Gastrocnemius medialis (tissue), 4 donors: Measurements from ENCODE around the gene ADAM19. TPM values are rescaled to one million over a fixed set of nuclear protein-coding genes. Genes with fewer than 3 reads are reported as not detected.
"Not testable (repeated sequence)": the region's sequence is repeated elsewhere in the genome, so short reads cannot be mapped to it uniquely, and the experiment has no call there.

Source experiments
- ATAC-seq, 2 donors: fragments of 150-250 bp; one replicate each; pipeline ENCODE4 v1.9.1; 2016
- DNase-seq, 2 donors: peaks; one replicate each; pipeline ENCODE4 v3.0.0-alpha.2; 2019
- H3K27ac ChIP-seq, 4 donors: fragments of 200-600 bp; sonication (generic); 1 replicate in 1 of 4; 2 replicates in 3 of 4; pipeline ENCODE4 v1.5.1; 2016 to 2018; ENCODE audit warnings: mild to moderate bottlenecking in 2 of 4, moderate library complexity in 1 of 4
- H3K27me3 ChIP-seq, 3 donors: fragments of 200-600 bp; sonication (generic) in 2 of 3; 1 replicate in 1 of 3; 2 replicates in 2 of 3; pipeline versions ENCODE4 v1.5.1 to v1.6.0; 2016 to 2019; ENCODE audit warnings: mild to moderate bottlenecking in 1 of 3, moderate library complexity in 1 of 3
- H3K36me3 ChIP-seq, 2 donors: fragments of 200-600 bp; sonication (generic) in 1 of 2; one replicate each; pipeline ENCODE4 v1.5.1; 2017 to 2018
- H3K4me1 ChIP-seq, 2 donors: fragments of 200-600 bp; sonication (generic) in 1 of 2; one replicate each; pipeline ENCODE4 v1.5.1; 2016 to 2017; ENCODE audit warnings: mild to moderate bottlenecking in 2 of 2
- H3K4me3 ChIP-seq, 4 donors: fragments of 200-600 bp; sonication (generic) in 3 of 4; 1 replicate in 1 of 4; 2 replicates in 3 of 4; pipeline ENCODE4 v1.5.1; 2016 to 2019; ENCODE audit warnings: mild to moderate bottlenecking in 2 of 4
- H3K9me3 ChIP-seq, 3 donors: fragments of 200-600 bp; sonication (generic) in 2 of 3; 1 replicate in 1 of 3; 2 replicates in 2 of 3; pipeline ENCODE4 v1.5.1; 2016 to 2019
- CTCF ChIP-seq, 5 experiments: fragments of 450-650 bp in 3 of 5; fragments of 200-600 bp in 2 of 5; sonication (generic) in 2 of 5; IDR thresholded peaks in 4 of 5; conservative IDR thresholded peaks in 1 of 5; 1 replicate in 4 of 5; 2 replicates in 1 of 5; pipeline ENCODE4 v1.5.1; 2016 to 2019; ENCODE audit warnings: antibody characterized with exemption in 5 of 5, mild to moderate bottlenecking in 3 of 5, moderate library complexity in 3 of 5
- POLR2A ChIP-seq, 2 donors: fragments of 450-650 bp; IDR thresholded peaks; one replicate each; pipeline ENCODE4 v1.6.1; 2017; ENCODE audit warnings: antibody characterized with exemption in 2 of 2, mild to moderate bottlenecking in 2 of 2, moderate library complexity in 2 of 2
- in situ Hi-C, 4 donors: fragments of 200-750 bp; cut with MboI; loops; one replicate each; pipeline versions ENCODE4 v1.15.0 to v1.8.0; 2017; ENCODE audit warnings: low sequenced_read_pairs in 4 of 4
- intact Hi-C: fragments of 100-400 bp; cut with DNase I; formaldehyde crosslinking; loops from one replicate; pipeline ENCODE4 v1.15.1; 2023; ENCODE audit warnings: low total_unique reads
- total RNA-seq, 4 donors: library from RNA; depleted of rRNA; stranded (reverse); fragments of >200 nt; gene quantifications; one replicate each; pipeline versions ENCODE4 v1.1.0 to v1.2.3, GENCODE V29; 2016

The ADAM19 gene
- total RNA-seq, 4 donors from 2014 or later: 0.39 to 0.97 (median 0.76) TPM

GRCh38 chr5:157485340-157485739 lies 90.2 kb downstream of the ADAM19 start:
- intact Hi-C loops (no loop called here), in situ Hi-C loops (no loop called here)
- no peaks in the 10 kb centered on the region for H3K4me1 ChIP-seq
- DNase-seq (no peak), ATAC-seq (no peak)
- TF ChIP-seq CTCF (IDR thresholded peaks at IDR 0.05 in 4 of 5, conservative IDR thresholded peaks at IDR 0.05 in 1 of 5): no peak
- TF ChIP-seq POLR2A (IDR thresholded peaks at IDR 0.05): no peak
- H3K36me3 ChIP-seq: peaks cover 0 to 20% of the 10 kb centered on the region in 2 donors
- peak overlapping the region in 2 of 4 donors; percentile 8 to 31 for H3K27ac ChIP-seq
- H3K27me3 ChIP-seq: no peaks in the 10 kb centered on the region
- no peaks in the 10 kb centered on the region for H3K9me3 ChIP-seq
- H3K4me3 ChIP-seq: no peak overlapping the region

- peak overlapping the region in 2 of 4 donors; percentile 8 to 31 for H3K27ac ChIP-seq
- H3K4me3 ChIP-seq: no peak overlapping the region
- peak; percentile 73 to 78 for ATAC-seq
- intact Hi-C loops (no loop called here), in situ Hi-C loops (no loop called here)
- H3K4me1 ChIP-seq: no peaks in the 10 kb centered on the region
- TF ChIP-seq CTCF (IDR thresholded peaks at IDR 0.05 in 4 of 5, conservative IDR thresholded peaks at IDR 0.05 in 1 of 5) (no peak), POLR2A (IDR thresholded peaks at IDR 0.05) (no peak)
- H3K9me3 ChIP-seq: no peaks in the 10 kb centered on the region
- no peaks in the 10 kb centered on the region for H3K27me3 ChIP-seq
- H3K36me3 ChIP-seq: peaks cover 0 to 20% of the 10 kb centered on the region in 2 donors
- peak; percentile 49 to 69 for DNase-seq
These were observed 90.8 kb downstream of the ADAM19 start for GRCh38 chr5:157484768-157485167.

DNA sequence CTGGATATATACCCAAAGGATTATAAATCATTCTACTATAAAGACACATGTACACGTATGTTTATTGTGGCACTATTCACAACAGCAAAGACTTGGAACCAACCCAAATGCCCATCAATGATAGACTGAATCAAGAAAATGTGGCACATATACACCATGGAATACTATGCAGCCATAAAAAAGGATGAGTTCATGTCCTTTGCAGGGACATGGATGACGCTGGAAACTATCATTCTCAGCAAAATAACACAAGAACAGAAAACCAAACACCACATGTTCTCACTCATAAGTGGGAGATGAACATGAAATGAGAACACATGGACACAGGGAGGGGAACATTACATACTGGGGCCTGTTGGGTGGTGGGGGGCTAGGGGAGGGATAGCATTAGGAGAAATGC lies 92.9 kb downstream of the ADAM19 start:
- intact Hi-C loops, H3K4me1 ChIP-seq, H3K27ac ChIP-seq, in situ Hi-C loops, H3K9me3 ChIP-seq, DNase-seq, ATAC-seq, H3K4me3 ChIP-seq, H3K27me3 ChIP-seq: not testable (repeated sequence)
- H3K36me3 ChIP-seq: peaks cover 0 to 16% of the 10 kb centered on the region in 2 donors

GRCh38 chr5:157481666-157482065 lies 93.9 kb downstream of the ADAM19 start:
- Histone ChIP-seq H3K27ac (no peak overlapping the region), H3K4me1 (no peaks in the 10 kb centered on the region), H3K27me3 (no peaks in the 10 kb centered on the region), H3K36me3 (peaks cover 0 to 9% of the 10 kb centered on the region in 2 donors), H3K4me3 (no peak overlapping the region), H3K9me3 (no peaks in the 10 kb centered on the region)
- TF ChIP-seq CTCF (IDR thresholded peaks at IDR 0.05 in 4 of 5, conservative IDR thresholded peaks at IDR 0.05 in 1 of 5) (no peak), POLR2A (IDR thresholded peaks at IDR 0.05) (no peak)
- ATAC-seq (no peak), DNase-seq (no peak)
- intact Hi-C loops: no loop called here
- in situ Hi-C loops: no loop called here

- Histone ChIP-seq H3K9me3 (no peaks in the 10 kb centered on the region), H3K4me3 (no peak overlapping the region), H3K27me3 (no peaks in the 10 kb centered on the region), H3K4me1 (no peaks in the 10 kb centered on the region), H3K27ac (no peak overlapping the region), H3K36me3 (peaks cover 0 to 5% of the 10 kb centered on the region in 2 donors)
- intact Hi-C loops (no loop called here), in situ Hi-C loops (no loop called here)
- ATAC-seq (no peak), DNase-seq (no peak)
- TF ChIP-seq POLR2A (IDR thresholded peaks at IDR 0.05) (no peak), CTCF (IDR thresholded peaks at IDR 0.05 in 4 of 5, conservative IDR thresholded peaks at IDR 0.05 in 1 of 5) (no peak)
These were observed 94.3 kb downstream of the ADAM19 start for GRCh38 chr5:157481265-157481664.
